Endothelial cell of umbilical vein (primary cell): Measurements from ENCODE around the gene MEF2D. TPM values are rescaled to one million over a fixed set of nuclear protein-coding genes. Genes with fewer than 3 reads are reported as not detected.

Source experiments
- BruUV-seq: library from RNA; stranded (reverse); fragments of 400-500 nt; replicated peaks from 2 replicates; lab custom pipeline; 2021; lab: Mats Ljungman, UMichigan
- CTCF ChIA-PET: fragments of 300-600, 350-600 bp; sonication (Branson Sonifier 250); formaldehyde crosslinking; loops from one replicate; lab custom pipeline; 2021; ENCODE audit warnings: antibody characterized with exemption, inconsistent platforms; lab: Charles Lee
- POLR2A ChIA-PET: fragments of 300-600, 350-600 bp; sonication (Branson Sonifier 250); formaldehyde crosslinking; loops from one replicate; lab custom pipeline; 2021; ENCODE audit warnings: antibody characterized with exemption, inconsistent platforms; lab: Charles Lee
- DNase-seq: peaks from one replicate; pipeline ENCODE4 v3.0.0-alpha.2; 2011; ENCODE audit warnings: low read depth, low spot score
- FAIRE-seq: peaks from 2 replicates; lab custom pipeline; 2011; peaks lifted over from hg19 to GRCh38; lab: Jason Lieb, UNC
- H2AFZ ChIP-seq: 2 replicates; pipeline ENCODE4 v1.6.0; 2012; ENCODE audit warnings: low read depth, low read length, control low read depth, inconsistent platforms
- H3K27ac ChIP-seq: 2 replicates; pipeline ENCODE4 v1.5.1; 2011; ENCODE audit warnings: low read depth, mild to moderate bottlenecking, control low read depth, low read length, moderate library complexity; ENCODE audit not compliant: insufficient read depth
- H3K27me3 ChIP-seq, 2 experiments: 2 replicates each; pipeline versions ENCODE4 v1.6.0 to v1.6.1; 2011; ENCODE audit warnings: low read length in 2 of 2, mixed read lengths in 1 of 2; ENCODE audit not compliant: control insufficient read depth in 2 of 2, insufficient read depth in 2 of 2
- H3K36me3 ChIP-seq, 2 experiments: 2 replicates in 1 of 2; 3 replicates in 1 of 2; pipeline ENCODE4 v1.5.1; 2011; ENCODE audit warnings: low read length in 2 of 2, mild to moderate bottlenecking in 1 of 2, moderate library complexity in 1 of 2; ENCODE audit not compliant: control insufficient read depth in 2 of 2, insufficient read depth in 2 of 2; ENCODE audit errors: extremely low read depth in 1 of 2
- H3K4me1 ChIP-seq: 3 replicates; pipeline ENCODE4 v1.5.1; 2011; ENCODE audit warnings: mild to moderate bottlenecking, low read length; ENCODE audit not compliant: control insufficient read depth, insufficient read depth; ENCODE audit errors: extremely low read depth
- H3K4me2 ChIP-seq: 2 replicates; pipeline ENCODE4 v1.6.1; 2011; ENCODE audit warnings: low read length, control low read depth, mixed read lengths; ENCODE audit not compliant: insufficient read depth
- H3K4me3 ChIP-seq, 3 experiments: fragments of 200-600 bp in 1 of 3; sonication (generic), shearing (Covaris generic) in 1 of 3; replicated peaks in 1 of 3; 2 replicates each; pipeline ENCODE4 v1.5.1; 2011 to 2016; ENCODE audit warnings: control low read depth in 3 of 3, low read length in 3 of 3, mild to moderate bottlenecking in 2 of 3, inconsistent platforms in 1 of 3, low read depth in 1 of 3, moderate library complexity in 1 of 3; ENCODE audit not compliant: insufficient read depth in 1 of 3
- H3K79me2 ChIP-seq: 2 replicates; pipeline ENCODE4 v1.6.0; 2012; ENCODE audit warnings: low read length, inconsistent platforms; ENCODE audit not compliant: control insufficient read depth, insufficient read depth
- H3K9ac ChIP-seq: replicated peaks from 2 replicates; pipeline ENCODE3; 2011; ENCODE audit warnings: low read length, control low read depth; ENCODE audit not compliant: insufficient read depth; ENCODE audit errors: extremely low read depth
- H3K9me1 ChIP-seq: replicated peaks from 3 replicates; pipeline ENCODE4 v1.6.0; 2011; ENCODE audit warnings: mild to moderate bottlenecking, low read length; ENCODE audit not compliant: control insufficient read depth, insufficient read depth; ENCODE audit errors: extremely low read depth
- H3K9me3 ChIP-seq: replicated peaks from 2 replicates; pipeline ENCODE4 v1.5.1; 2012; ENCODE audit warnings: low read length, inconsistent platforms; ENCODE audit not compliant: control insufficient read depth, insufficient read depth
- H4K20me1 ChIP-seq: replicated peaks from 2 replicates; pipeline ENCODE3; 2011; ENCODE audit warnings: mild to moderate bottlenecking, low read length; ENCODE audit not compliant: control insufficient read depth, insufficient read depth; ENCODE audit errors: extremely low read depth
- CTCF ChIP-seq, 2 donors: IDR thresholded peaks; 1 replicate in 1 of 2; 2 replicates in 1 of 2; pipeline ENCODE4 v1.5.1; 2011; ENCODE audit warnings: low read length in 2 of 2, mild to moderate bottlenecking in 2 of 2, moderate library complexity in 2 of 2, control low read depth in 1 of 2, inconsistent platforms in 1 of 2, low read depth in 1 of 2; ENCODE audit not compliant: insufficient read depth in 1 of 2; ENCODE audit errors: extremely low read depth in 1 of 2
- EZH2 ChIP-seq: IDR thresholded peaks from 2 replicates; pipeline ENCODE4 v1.6.1; 2012; ENCODE audit warnings: borderline replicate concordance, low read depth, mild to moderate bottlenecking, moderate library complexity, low read length, inconsistent platforms; ENCODE audit not compliant: severe bottlenecking
- FOS ChIP-seq: IDR thresholded peaks from 2 replicates; pipeline ENCODE4 v1.6.1; 2011; ENCODE audit warnings: mild to moderate bottlenecking, low read length, moderate library complexity, borderline replicate concordance; ENCODE audit not compliant: insufficient read depth
- GATA2 ChIP-seq: IDR thresholded peaks from 2 replicates; pipeline ENCODE4 v1.7.0; 2011; ENCODE audit warnings: low read depth, mild to moderate bottlenecking, moderate library complexity, mixed read lengths, low read length; ENCODE audit not compliant: insufficient read length, insufficient read depth
- JUN ChIP-seq: IDR thresholded peaks from 2 replicates; pipeline ENCODE4 v1.6.1; 2011; ENCODE audit warnings: borderline replicate concordance, low read depth; ENCODE audit not compliant: insufficient read length, insufficient read depth
- MAX ChIP-seq: IDR thresholded peaks from 2 replicates; pipeline ENCODE4 v1.6.1; 2011; ENCODE audit not compliant: insufficient read depth, insufficient read length
- MYC ChIP-seq: IDR thresholded peaks from one replicate; pipeline ENCODE4 v1.6.1; 2011; ENCODE audit warnings: mild to moderate bottlenecking, low read depth, low read length
- POLR2A ChIP-seq: IDR thresholded peaks from 2 replicates; pipeline ENCODE4 v1.6.1; 2012; ENCODE audit warnings: low read depth, mild to moderate bottlenecking, control low read depth, low read length
- POLR2AphosphoS5 ChIP-seq: IDR thresholded peaks from 2 replicates; pipeline ENCODE4 v1.6.1; 2012; ENCODE audit warnings: low read depth, mild to moderate bottlenecking, control low read depth, low read length, moderate library complexity; ENCODE audit not compliant: insufficient read depth
- dilution Hi-C: fragments of 300-500 bp; cut with MboI; formaldehyde crosslinking; loops from one replicate; pipeline ENCODE4 v1.15.0; 2019; ENCODE audit warnings: low sequenced_read_pairs; ENCODE audit not compliant: extremely low pct_ligation_motif_present
- intact Hi-C: fragments of 100-400 bp; cut with micrococcal nuclease; formaldehyde crosslinking; loops from one replicate; pipeline ENCODE4 v1.10.0; 2022
- polyA plus RNA-seq, 4 experiments: library from polyadenylated mRNA; depleted of rRNA in 3 of 4; stranded (reverse) in 3 of 4; unstranded in 1 of 4; fragments of >200 nt; gene quantifications; 2 replicates each; pipeline versions ENCODE4 v1.2.1 to v1.2.3, GENCODE V29; 2011 to 2012; ENCODE audit warnings: missing spikeins in 1 of 4
- total RNA-seq: library from RNA; stranded (reverse); gene quantifications from 2 replicates; pipeline ENCODE4 v1.2.3, GENCODE V29; 2021

The MEF2D gene
- total and polyA plus RNA-seq, 2 donors (not counting 3 experiments of a cell fraction or from before 2014, with no cell fraction given) = 45.4 to 52.2 TPM

- no peak overlapping the region for H3K4me2 ChIP-seq
- H3K4me3 ChIP-seq = no peak overlapping the region
- DNase-seq (no peak), FAIRE-seq (no peak)
- H4K20me1 ChIP-seq = no peaks in the 10 kb centered on the region
- H3K9me3 ChIP-seq = no peaks in the 10 kb centered on the region
- no peaks in the 10 kb centered on the region for H3K36me3 ChIP-seq
- H3K79me2 ChIP-seq = no peaks in the 10 kb centered on the region
- no peak for TF ChIP-seq MAX
- TF ChIP-seq GATA2 = no peak
- no peak for TF ChIP-seq JUN
- dilution Hi-C loops (no loop called here), intact Hi-C loops (no loop called here)
- no peak overlapping the region for H3K9ac ChIP-seq
- H3K27ac ChIP-seq = no peak overlapping the region
- H2AFZ ChIP-seq = no peak overlapping the region
- peaks cover 83 to 88% of the 10 kb centered on the region in 2 experiments for H3K27me3 ChIP-seq
- ChIA-PET CTCF (interaction anchor here (7.0 kb wide), 1 partner anchor 40 kb away, joined by 82 read pairs; no protein-coding TSS in a partner anchor), POLR2A (no interaction called here)
- BruUV-seq = no TSS peak
- H3K4me1 ChIP-seq = no peaks in the 10 kb centered on the region
- no peaks in the 10 kb centered on the region for H3K9me1 ChIP-seq
These were observed 74.6 kb downstream of the MEF2D start for GRCh38 chr1:156425943-156426342.

- dilution Hi-C loops (no loop called here), intact Hi-C loops (no loop called here)
- TF ChIP-seq CTCF (IDR thresholded peaks at IDR 0.05; ENCODE audit: extremely low read depth in 1 of 2, insufficient read depth in 1 of 2, low read depth in 1 of 2, low read length in 2 of 2) = no peak
- no peak for TF ChIP-seq POLR2AphosphoS5
- no peak for TF ChIP-seq JUN
- TF ChIP-seq EZH2 = no peak
- no peak for TF ChIP-seq MYC
- TF ChIP-seq POLR2A = no peak
- TF ChIP-seq MAX = no peak
- no peak for TF ChIP-seq GATA2
- no peak for TF ChIP-seq FOS
- Histone ChIP-seq H3K4me1 (peaks cover 5% of the 10 kb centered on the region), H3K9ac (no peak overlapping the region), H4K20me1 (no peaks in the 10 kb centered on the region), H3K4me3 (no peak overlapping the region), H2AFZ (no peak overlapping the region), H3K9me3 (no peaks in the 10 kb centered on the region), H3K36me3 (no peaks in the 10 kb centered on the region), H3K4me2 (no peak overlapping the region), H3K9me1 (no peaks in the 10 kb centered on the region), H3K27ac (no peak overlapping the region), H3K27me3 (peaks cover 85 to 93% of the 10 kb centered on the region in 2 experiments), H3K79me2 (no peaks in the 10 kb centered on the region)
- ChIA-PET CTCF (interaction anchor here (1.0 to 7.0 kb wide), 3 partner anchors 21 to 42 kb away, joined by 4 to 82 read pairs (median 4); no protein-coding TSS in a partner anchor), POLR2A (no interaction called here)
- no TSS peak for BruUV-seq
- DNase-seq (no peak), FAIRE-seq (no peak)
These were observed 75.7 kb downstream of the MEF2D start for GRCh38 chr1:156424806-156425432.
